ENCODE results near the gene DOCK8. TPM values are rescaled to one million over a fixed set of nuclear protein-coding genes. Genes with fewer than 3 reads are reported as not detected.

DOCK8 gene
- total RNA-seq, 1 experiment from 2014 or later: 1.4 TPM

DNA sequence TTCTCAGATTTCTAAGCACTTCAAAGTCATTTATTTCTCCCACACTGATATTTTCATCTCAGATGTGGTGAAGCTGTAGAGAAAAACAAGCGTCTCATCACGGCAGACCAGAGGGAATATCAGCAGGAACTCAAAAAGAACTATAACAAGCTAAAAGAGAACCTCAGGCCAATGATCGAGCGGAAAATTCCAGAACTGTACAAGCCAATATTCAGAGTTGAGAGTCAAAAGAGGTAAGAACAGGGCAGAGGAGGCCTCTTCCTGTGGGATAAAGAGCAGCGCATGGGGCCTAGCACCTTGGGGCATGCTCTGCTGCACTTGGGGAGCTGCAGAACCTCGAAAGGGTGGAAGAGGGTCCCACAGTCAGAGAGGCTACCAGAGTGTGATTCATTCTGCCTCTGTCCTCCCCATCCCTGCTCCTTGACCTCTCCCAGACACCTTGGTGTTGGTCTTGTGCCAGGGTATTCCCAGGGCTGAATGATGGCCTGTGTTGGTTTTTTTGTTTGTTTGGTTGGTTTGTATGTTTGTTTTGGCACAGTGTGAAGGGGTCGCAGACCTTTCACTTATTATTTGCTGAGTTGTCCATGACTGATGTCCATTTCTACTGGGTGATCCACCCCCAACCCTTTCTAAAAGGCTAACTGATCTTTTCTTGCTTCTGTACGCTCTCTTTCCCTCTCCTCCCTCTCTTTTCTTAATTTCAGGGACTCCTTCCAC is 248.9 kb downstream of the DOCK8 start:
- TF ChIP-seq CTCF (conservative IDR thresholded peaks at IDR 0.05): no peak
- Mint-ChIP-seq H3K36me3 (ENCODE audit: insufficient read depth in 1 of 3, low read depth in 3 of 3) (no peaks in the 10 kb centered on the region), H3K4me3 (no peak overlapping the region), H3K27ac (peak overlapping the region in 1 of 3 experiments; percentile 72; a peak in 1 of 7 replicates), H3K4me1 (peaks cover 5 to 11% of the 10 kb centered on the region in 2 experiments), H3K9me3 (no peaks in the 10 kb centered on the region), H3K27me3 (ENCODE audit: low read depth) (no peaks in the 10 kb centered on the region)
- Histone ChIP-seq H2BK15ac (ENCODE audit: low read depth, low read length) (no peak overlapping the region), H3K23me2 (ENCODE audit: insufficient read length, low read depth, low read length, poor library complexity, severe bottlenecking) (no peaks in the 10 kb centered on the region), H4K5ac (ENCODE audit: insufficient read length, low read depth, low read length) (no peak overlapping the region), H2BK120ac (ENCODE audit: low read depth, low read length, poor library complexity, severe bottlenecking) (no peak overlapping the region), H3K14ac (ENCODE audit: insufficient read depth, low read length) (no peak overlapping the region), H3K27ac (ENCODE audit: insufficient read length, low read depth, low read length) (no peak overlapping the region), H3K9ac (ENCODE audit: extremely low read depth, insufficient read length, low read length) (no peak overlapping the region), H2BK20ac (ENCODE audit: low read depth, low read length, poor library complexity, severe bottlenecking) (no peak overlapping the region), H2AK5ac (ENCODE audit: insufficient read length, low read length) (no peak overlapping the region), H2BK12ac (ENCODE audit: insufficient read length, low read depth, low read length) (no peak overlapping the region), H2BK5ac (ENCODE audit: insufficient read length, low read length) (no peak overlapping the region), H3K9me3 (ENCODE audit: control insufficient read depth, low read depth, low read length) (no peaks in the 10 kb centered on the region), H3T11ph (ENCODE audit: low read length) (no peak overlapping the region), H4K8ac (replicated peaks; ENCODE audit: insufficient read length, low read depth, low read length) (no peak overlapping the region), H3K4ac (ENCODE audit: low read depth, low read length) (no peak overlapping the region), H3K18ac (ENCODE audit: insufficient read length, low read depth, low read length) (no peak overlapping the region), H3K79me1 (ENCODE audit: insufficient read depth, low read depth, low read length, poor library complexity, severe bottlenecking) (no peaks in the 10 kb centered on the region), H3K4me1 (ENCODE audit: insufficient read depth, low read length) (peaks cover 3% of the 10 kb centered on the region; the same call in 1 of the 2 replicates), H3K27me3 (ENCODE audit: insufficient read depth, low read length) (no peaks in the 10 kb centered on the region), H3K4me2 (ENCODE audit: insufficient read depth, insufficient read length, low read length) (no peak overlapping the region), H3K23ac (ENCODE audit: insufficient read length, low read depth, low read length) (no peak overlapping the region), H4K91ac (ENCODE audit: insufficient read length, low read depth, low read length) (no peak overlapping the region), H3K56ac (ENCODE audit: insufficient read length, low read depth, low read length) (no peak overlapping the region), H2AFZ (ENCODE audit: low read length) (no peak overlapping the region), H3K79me2 (ENCODE audit: insufficient read depth, low read length) (no peaks in the 10 kb centered on the region), H4K20me1 (ENCODE audit: control insufficient read depth, insufficient read depth, insufficient read length) (no peaks in the 10 kb centered on the region)
- DNase-seq: no peak
- WGBS (ENCODE audit: extremely low coverage, insufficient read length, low lambda C conversion rate): no CpG with 5 or more reads among the region's 8 CpGs
